Spinal cord (tissue), 10 donors: ENCODE measurements around the gene FAM131C. TPM values are rescaled to one million over a fixed set of nuclear protein-coding genes. Genes with fewer than 3 reads are reported as not detected.
A peak's percentile ranks its signal among the peaks of the same experiment; 100 is the strongest.

Experiments used
- DNase-seq, 6 donors: peaks; one replicate each; pipeline versions ENCODE4 v3.0.0 to v3.0.0-alpha.2; 2013 to 2015; ENCODE audit warnings: low spot score in 6 of 6, low read depth in 4 of 6
- H3K27ac ChIP-seq: one replicate; pipeline ENCODE4 v1.5.1; 2013; ENCODE audit warnings: low read depth, low read length, control low read depth
- H3K27me3 ChIP-seq: one replicate; pipeline ENCODE4 v1.6.1; 2013; ENCODE audit warnings: low read length; ENCODE audit not compliant: control insufficient read depth, insufficient read depth
- H3K36me3 ChIP-seq: one replicate; pipeline ENCODE4 v1.6.1; 2013; ENCODE audit warnings: low read length; ENCODE audit not compliant: control insufficient read depth, insufficient read depth
- H3K4me1 ChIP-seq: one replicate; pipeline ENCODE4 v1.6.1; 2013; ENCODE audit warnings: low read length; ENCODE audit not compliant: control insufficient read depth, insufficient read depth
- H3K4me3 ChIP-seq: one replicate; pipeline ENCODE4 v1.5.1; 2013; ENCODE audit warnings: low read depth, low read length, control low read depth
- H3K9me3 ChIP-seq: one replicate; pipeline ENCODE4 v1.6.1; 2013; ENCODE audit warnings: low read length; ENCODE audit not compliant: control insufficient read depth, insufficient read depth
- WGBS: methylation state at CpG from one replicate; pipeline ENCODE4 v1.1.5; 2013; ENCODE audit warnings: missing lambda C conversion rate; ENCODE audit not compliant: insufficient coverage; 5-methylcytosine and 5-hydroxymethylcytosine counted together
- polyA plus RNA-seq, 2 donors: library from polyadenylated mRNA; unstranded; fragments of 120-200 nt; gene quantifications; one replicate each; pipeline ENCODE4 v1.2.1, GENCODE V29; 2013; ENCODE audit not compliant: insufficient read length in 2 of 2
- total RNA-seq, 2 donors: library from RNA; depleted of rRNA in 1 of 2; stranded (reverse); fragments of 120-200 nt in 1 of 2; fragments of >200 nt in 1 of 2; gene quantifications; one replicate each; pipeline versions ENCODE4 v1.2.3 to v1.2.4, GENCODE V29; 2013 to 2014
- donor health status: healthy.

Gene FAM131C
- total and polyA plus RNA-seq, 4 donors = 1.9 to 26.4 (median 12.6) TPM

- H3K4me1 ChIP-seq = peaks cover 56% of the 10 kb centered on the region
- H3K4me3 ChIP-seq = no peak overlapping the region
- H3K27ac ChIP-seq = no peak overlapping the region
- DNase-seq = no peak
- H3K27me3 ChIP-seq = no peaks in the 10 kb centered on the region
- no peaks in the 10 kb centered on the region for H3K36me3 ChIP-seq
- WGBS = 79% methylated on average over 2 of the region's 6 CpGs
- H3K9me3 ChIP-seq = no peaks in the 10 kb centered on the region
Observed at GRCh38 chr1:16117369-16117768, 43.9 kb upstream of the FAM131C start.

- H3K36me3 ChIP-seq = no peaks in the 10 kb centered on the region
- no peaks in the 10 kb centered on the region for H3K9me3 ChIP-seq
- H3K27me3 ChIP-seq = no peaks in the 10 kb centered on the region
- DNase-seq = no peak
- H3K4me3 ChIP-seq = no peak overlapping the region
- H3K27ac ChIP-seq = peak overlapping the region; percentile 83
- peaks cover 59% of the 10 kb centered on the region for H3K4me1 ChIP-seq
- 72% methylated on average over 5 of the region's 8 CpGs for WGBS
Observed at GRCh38 chr1:16116625-16117024, 43.2 kb upstream of the FAM131C start.

- peak in 1 of 6 donors; percentile 16 for DNase-seq
- peak overlapping the region; percentile 83 for H3K27ac ChIP-seq
- no peaks in the 10 kb centered on the region for H3K36me3 ChIP-seq
- no peaks in the 10 kb centered on the region for H3K27me3 ChIP-seq
- H3K9me3 ChIP-seq = no peaks in the 10 kb centered on the region
- peaks cover 65% of the 10 kb centered on the region for H3K4me1 ChIP-seq
- H3K4me3 ChIP-seq = no peak overlapping the region
- WGBS = 30% methylated on average over 14 of the region's 16 CpGs
Observed at GRCh38 chr1:16116002-16116401, 42.6 kb upstream of the FAM131C start.

- Histone ChIP-seq H3K4me1 (peaks cover 69% of the 10 kb centered on the region), H3K4me3 (no peak overlapping the region), H3K27ac (peak overlapping the region; percentile 83), H3K9me3 (no peaks in the 10 kb centered on the region), H3K36me3 (no peaks in the 10 kb centered on the region), H3K27me3 (no peaks in the 10 kb centered on the region)
- 18% methylated on average over 3 of the region's 6 CpGs for WGBS
- no peak for DNase-seq
Observed at GRCh38 chr1:16115468-16115983, 42.1 kb upstream of the FAM131C start.

- Histone ChIP-seq H3K27me3 (no peaks in the 10 kb centered on the region), H3K27ac (peak overlapping the region; percentile 83), H3K9me3 (no peaks in the 10 kb centered on the region), H3K4me1 (peaks cover 63% of the 10 kb centered on the region), H3K36me3 (no peaks in the 10 kb centered on the region), H3K4me3 (no peak overlapping the region)
- DNase-seq = peak in 5 of 6 donors; percentile 13 to 81 (median 45)
- WGBS = 50% methylated on average over 17 of the region's 23 CpGs
Observed at GRCh38 chr1:16114527-16115467, 41.3 kb upstream of the FAM131C start.

GRCh38 chr1:16112596-16113555 lies 39.4 kb upstream of the FAM131C start:
- Histone ChIP-seq H3K27me3 (no peaks in the 10 kb centered on the region), H3K4me3 (no peak overlapping the region), H3K9me3 (peaks cover 4% of the 10 kb centered on the region), H3K27ac (peak overlapping the region; percentile 83), H3K36me3 (no peaks in the 10 kb centered on the region), H3K4me1 (peaks cover 54% of the 10 kb centered on the region)
- WGBS = 56% methylated on average over 11 of the region's 14 CpGs
- DNase-seq = no peak

- H3K27me3 ChIP-seq = no peaks in the 10 kb centered on the region
- peak in 3 of 6 donors; percentile 13 to 61 (median 20) for DNase-seq
- H3K4me1 ChIP-seq = peaks cover 54% of the 10 kb centered on the region
- no peaks in the 10 kb centered on the region for H3K36me3 ChIP-seq
- WGBS = 55% methylated on average over 14 of the region's 15 CpGs
- H3K27ac ChIP-seq = peak overlapping the region; percentile 83
- H3K9me3 ChIP-seq = peaks cover 5% of the 10 kb centered on the region
- H3K4me3 ChIP-seq = no peak overlapping the region
Observed at GRCh38 chr1:16111771-16112595, 38.5 kb upstream of the FAM131C start.

- peak overlapping the region; percentile 83 for H3K27ac ChIP-seq
- DNase-seq = no peak
Observed at GRCh38 chr1:16110884-16111283, 37.4 kb upstream of the FAM131C start.

More at GRCh38 chr1:16110884-16111283, 37.4 kb upstream of the FAM131C start:
- 92% methylated on average over 4 of the region's 7 CpGs for WGBS
- H3K4me1 ChIP-seq = peaks cover 49% of the 10 kb centered on the region
- peaks cover 5% of the 10 kb centered on the region for H3K9me3 ChIP-seq
- H3K36me3 ChIP-seq = no peaks in the 10 kb centered on the region
- no peaks in the 10 kb centered on the region for H3K27me3 ChIP-seq
- H3K4me3 ChIP-seq = no peak overlapping the region
